ENCODE measurements around the gene LDB2.

DNA sequence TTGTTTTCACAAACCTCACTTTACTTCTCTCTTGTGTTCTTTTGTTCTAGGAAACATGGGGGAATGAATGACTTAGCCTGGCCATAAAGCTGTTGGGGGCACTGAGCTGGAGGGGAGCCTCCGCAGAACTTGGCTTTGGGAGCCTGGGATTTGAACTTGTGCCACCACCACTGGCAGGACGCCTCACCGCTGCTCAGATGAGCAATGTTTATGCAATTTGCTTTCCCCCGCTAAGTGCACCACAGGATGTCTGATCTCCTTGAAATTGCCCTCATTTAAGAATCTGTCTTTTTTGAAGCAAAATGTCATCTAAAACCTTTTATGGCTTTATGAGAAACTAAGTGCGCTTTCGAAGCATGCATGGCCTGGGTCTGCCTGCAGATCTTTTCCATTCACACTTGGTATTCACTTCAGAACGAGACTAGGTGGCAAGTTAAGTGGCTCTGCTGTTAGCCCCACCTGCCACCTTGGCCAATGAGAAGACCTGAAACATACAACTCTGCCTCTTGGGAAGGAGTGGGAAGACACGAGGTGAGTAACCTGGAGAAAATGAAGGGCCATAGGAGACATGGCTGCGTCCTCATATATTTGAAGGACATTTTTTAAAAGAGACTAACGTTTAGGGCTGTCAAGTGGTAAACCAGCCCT is 119.3 kb downstream of the LDB2 start:
- TF ChIP-seq, protein P1, sequence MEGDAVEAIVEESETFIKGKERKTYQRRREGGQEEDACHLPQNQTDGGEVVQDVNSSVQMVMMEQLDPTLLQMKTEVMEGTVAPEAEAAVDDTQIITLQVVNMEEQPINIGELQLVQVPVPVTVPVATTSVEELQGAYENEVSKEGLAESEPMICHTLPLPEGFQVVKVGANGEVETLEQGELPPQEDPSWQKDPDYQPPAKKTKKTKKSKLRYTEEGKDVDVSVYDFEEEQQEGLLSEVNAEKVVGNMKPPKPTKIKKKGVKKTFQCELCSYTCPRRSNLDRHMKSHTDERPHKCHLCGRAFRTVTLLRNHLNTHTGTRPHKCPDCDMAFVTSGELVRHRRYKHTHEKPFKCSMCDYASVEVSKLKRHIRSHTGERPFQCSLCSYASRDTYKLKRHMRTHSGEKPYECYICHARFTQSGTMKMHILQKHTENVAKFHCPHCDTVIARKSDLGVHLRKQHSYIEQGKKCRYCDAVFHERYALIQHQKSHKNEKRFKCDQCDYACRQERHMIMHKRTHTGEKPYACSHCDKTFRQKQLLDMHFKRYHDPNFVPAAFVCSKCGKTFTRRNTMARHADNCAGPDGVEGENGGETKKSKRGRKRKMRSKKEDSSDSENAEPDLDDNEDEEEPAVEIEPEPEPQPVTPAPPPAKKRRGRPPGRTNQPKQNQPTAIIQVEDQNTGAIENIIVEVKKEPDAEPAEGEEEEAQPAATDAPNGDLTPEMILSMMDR (IDR thresholded peaks at IDR 0.05; ENCODE audit: extremely low read depth in 1 of 2, insufficient read depth in 1 of 2, low read depth in 1 of 2, low read length in 2 of 2) = no peak
- TF ChIP-seq, protein P2, sequence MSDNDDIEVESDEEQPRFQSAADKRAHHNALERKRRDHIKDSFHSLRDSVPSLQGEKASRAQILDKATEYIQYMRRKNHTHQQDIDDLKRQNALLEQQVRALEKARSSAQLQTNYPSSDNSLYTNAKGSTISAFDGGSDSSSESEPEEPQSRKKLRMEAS (IDR thresholded peaks at IDR 0.05; ENCODE audit: insufficient read depth, insufficient read length) = no peak
- no peak for TF ChIP-seq EZH2 (IDR thresholded peaks at IDR 0.05; ENCODE audit: borderline replicate concordance, low read depth, low read length, severe bottlenecking)
